Tibial artery (tissue), 4 donors: ENCODE results near the gene BRIP1.

Experiments used
- DNase-seq, 2 donors: peaks; one replicate each; pipeline ENCODE4 v3.0.0-alpha.2; 2019
- H3K27ac ChIP-seq, 2 donors: fragments of 200-600 bp; sonication (generic) in 1 of 2; 1 replicate in 1 of 2; 2 replicates in 1 of 2; pipeline ENCODE4 v1.5.1; 2018 to 2019; ENCODE audit warnings: mild to moderate bottlenecking in 1 of 2
- H3K27me3 ChIP-seq, 2 donors: fragments of 200-600 bp; sonication (generic) in 1 of 2; one replicate each; pipeline versions ENCODE4 v1.5.1 to v1.6.0; 2016 to 2019
- H3K36me3 ChIP-seq, 3 donors: fragments of 200-600 bp; sonication (generic) in 2 of 3; one replicate each; pipeline ENCODE4 v1.5.1; 2016 to 2019; ENCODE audit warnings: mild to moderate bottlenecking in 2 of 3
- H3K4me1 ChIP-seq, 4 donors: fragments of 200-600 bp; sonication (generic) in 2 of 4; 1 replicate in 3 of 4; 2 replicates in 1 of 4; pipeline ENCODE4 v1.5.1; 2016 to 2019
- H3K4me3 ChIP-seq, 2 donors: fragments of 200-600 bp; sonication (generic) in 1 of 2; 1 replicate in 1 of 2; 2 replicates in 1 of 2; pipeline ENCODE4 v1.5.1; 2018 to 2019; ENCODE audit warnings: mild to moderate bottlenecking in 2 of 2
- H3K9me3 ChIP-seq, 3 donors: fragments of 200-600 bp; sonication (generic) in 1 of 3; one replicate each; pipeline ENCODE4 v1.5.1; 2016 to 2019
- intact Hi-C: fragments of 100-400 bp; cut with DNase I; formaldehyde crosslinking; loops from one replicate; pipeline ENCODE4 v1.15.0; 2023; ENCODE audit warnings: low total_unique reads
- TF ChIP-seq, protein P1 (sequence below), 2 experiments: fragments of 200-600 bp in 1 of 2; fragments of 450-650 bp in 1 of 2; IDR thresholded peaks; one replicate each; pipeline ENCODE4 v1.5.1; 2017 to 2019; ENCODE audit warnings: antibody characterized with exemption in 2 of 2, mild to moderate bottlenecking in 1 of 2, moderate library complexity in 1 of 2

The BRIP1 gene

DNA sequence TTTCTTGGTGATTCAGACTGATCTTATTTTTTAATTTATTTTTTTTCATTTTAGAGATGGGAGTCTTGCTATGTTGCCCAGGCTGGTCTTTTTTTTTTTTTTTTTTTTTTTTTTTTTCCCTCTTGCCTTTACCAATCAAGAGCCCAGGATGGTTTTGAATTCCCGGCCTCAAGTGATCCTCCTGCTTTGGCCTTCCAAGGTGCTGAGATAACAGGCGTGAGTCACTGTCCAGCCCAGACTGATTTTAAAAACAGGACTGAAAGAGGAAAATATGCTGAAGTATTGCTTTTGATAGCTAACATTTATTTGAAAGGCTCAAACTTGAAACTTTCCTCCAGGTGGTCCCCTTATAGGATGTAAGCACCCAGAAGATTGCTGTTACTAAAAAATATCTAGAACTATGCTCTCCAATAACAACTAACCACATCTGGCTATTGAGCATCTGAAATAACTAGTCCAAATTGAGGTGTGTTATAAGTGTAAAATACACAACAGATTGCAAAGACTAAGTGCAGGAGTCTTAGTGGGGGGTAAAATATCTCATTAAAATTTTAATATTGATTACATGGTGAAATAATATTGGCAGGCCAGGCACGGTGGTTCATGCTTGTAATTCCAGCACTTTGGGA, 15.8 kb upstream of the BRIP1 start:
- Histone ChIP-seq H3K36me3 (peaks cover 34 to 81% (median 42%) of the 10 kb centered on the region in 3 donors), H3K9me3 (no peaks in the 10 kb centered on the region), H3K27ac (no peak overlapping the region), H3K4me3 (no peak overlapping the region), H3K27me3 (no peaks in the 10 kb centered on the region), H3K4me1 (no peaks in the 10 kb centered on the region)
- DNase-seq: no peak
- TF ChIP-seq, protein P1, sequence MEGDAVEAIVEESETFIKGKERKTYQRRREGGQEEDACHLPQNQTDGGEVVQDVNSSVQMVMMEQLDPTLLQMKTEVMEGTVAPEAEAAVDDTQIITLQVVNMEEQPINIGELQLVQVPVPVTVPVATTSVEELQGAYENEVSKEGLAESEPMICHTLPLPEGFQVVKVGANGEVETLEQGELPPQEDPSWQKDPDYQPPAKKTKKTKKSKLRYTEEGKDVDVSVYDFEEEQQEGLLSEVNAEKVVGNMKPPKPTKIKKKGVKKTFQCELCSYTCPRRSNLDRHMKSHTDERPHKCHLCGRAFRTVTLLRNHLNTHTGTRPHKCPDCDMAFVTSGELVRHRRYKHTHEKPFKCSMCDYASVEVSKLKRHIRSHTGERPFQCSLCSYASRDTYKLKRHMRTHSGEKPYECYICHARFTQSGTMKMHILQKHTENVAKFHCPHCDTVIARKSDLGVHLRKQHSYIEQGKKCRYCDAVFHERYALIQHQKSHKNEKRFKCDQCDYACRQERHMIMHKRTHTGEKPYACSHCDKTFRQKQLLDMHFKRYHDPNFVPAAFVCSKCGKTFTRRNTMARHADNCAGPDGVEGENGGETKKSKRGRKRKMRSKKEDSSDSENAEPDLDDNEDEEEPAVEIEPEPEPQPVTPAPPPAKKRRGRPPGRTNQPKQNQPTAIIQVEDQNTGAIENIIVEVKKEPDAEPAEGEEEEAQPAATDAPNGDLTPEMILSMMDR (IDR thresholded peaks at IDR 0.05): no peak
- intact Hi-C loops: no loop called here

DNA sequence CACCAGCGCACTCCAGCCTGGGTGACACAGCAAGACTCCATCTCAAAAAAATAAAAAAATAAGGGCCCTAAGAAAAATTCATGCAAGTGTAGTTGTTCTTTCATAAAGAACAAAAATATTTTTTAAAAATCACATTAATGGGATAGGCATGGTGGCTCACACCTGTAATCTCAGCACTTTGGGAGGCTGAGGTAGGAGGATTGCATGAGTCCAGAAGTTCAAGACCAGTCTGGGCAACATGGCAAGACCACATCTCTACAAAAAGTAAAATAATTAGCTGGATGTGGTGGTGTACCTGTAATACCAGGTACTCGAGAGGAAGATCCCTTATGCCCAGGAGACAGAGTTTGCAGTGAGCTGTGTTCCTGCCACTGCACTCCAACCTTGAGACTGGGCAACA, 15.2 kb upstream of the BRIP1 start:
- H3K4me1 ChIP-seq: no peaks in the 10 kb centered on the region
- H3K36me3 ChIP-seq: peaks cover 31 to 76% (median 44%) of the 10 kb centered on the region in 3 donors
- H3K27me3 ChIP-seq: no peaks in the 10 kb centered on the region
- no peak overlapping the region for H3K4me3 ChIP-seq
- intact Hi-C loops: no loop called here
- TF ChIP-seq, protein P1 (IDR thresholded peaks at IDR 0.05): no peak
- H3K27ac ChIP-seq: no peak overlapping the region
- no peaks in the 10 kb centered on the region for H3K9me3 ChIP-seq
- DNase-seq: no peak

DNA sequence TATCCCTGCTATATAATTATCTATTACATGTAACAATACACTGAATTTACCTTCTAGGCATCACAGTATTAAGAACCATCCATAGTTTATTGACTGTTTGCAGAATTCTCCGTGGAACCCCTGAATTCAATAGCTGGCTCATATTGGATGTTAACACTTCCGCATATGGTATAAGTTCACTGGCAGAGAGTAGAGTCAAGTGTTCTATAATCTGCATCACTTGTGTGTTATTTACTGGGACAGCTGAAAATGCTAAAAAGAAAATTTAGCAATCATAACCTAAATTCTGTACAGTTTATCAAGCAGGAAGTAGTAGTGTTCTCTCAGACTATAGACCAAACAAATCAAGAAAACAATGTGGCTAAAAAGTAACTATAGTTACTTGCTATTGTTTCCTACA, 14.5 kb upstream of the BRIP1 start:
- peaks cover 25 to 73% (median 44%) of the 10 kb centered on the region in 3 donors for H3K36me3 ChIP-seq
- H3K27ac ChIP-seq: no peak overlapping the region
- H3K27me3 ChIP-seq: no peaks in the 10 kb centered on the region
- H3K9me3 ChIP-seq: no peaks in the 10 kb centered on the region
- no peak overlapping the region for H3K4me3 ChIP-seq
- no peak for DNase-seq
- no peaks in the 10 kb centered on the region for H3K4me1 ChIP-seq
- TF ChIP-seq, protein P1 (IDR thresholded peaks at IDR 0.05): no peak
- intact Hi-C loops: no loop called here

DNA sequence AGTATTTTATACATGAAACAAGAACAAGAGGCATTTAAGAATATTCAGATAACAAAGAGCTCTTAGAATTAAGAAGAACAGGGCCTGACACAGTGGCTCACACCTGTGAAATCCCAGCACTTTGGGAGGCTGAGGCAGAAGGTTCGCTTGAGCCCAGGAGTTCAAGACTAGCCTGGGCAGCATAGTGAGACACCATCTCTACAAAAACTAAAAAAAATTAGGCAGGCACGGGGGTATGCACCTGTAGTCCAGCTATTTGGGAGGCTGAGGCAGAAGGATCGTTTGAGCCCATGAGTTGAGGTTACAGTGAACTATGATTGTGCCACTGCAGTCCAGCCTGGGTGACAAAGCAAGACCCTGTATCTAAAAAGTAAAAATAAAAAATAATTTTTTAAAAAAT, 12.5 kb upstream of the BRIP1 start:
- DNase-seq: no peak
- H3K27ac ChIP-seq: no peak overlapping the region
- TF ChIP-seq, protein P1 (IDR thresholded peaks at IDR 0.05): no peak
- intact Hi-C loops: no loop called here
- H3K4me3 ChIP-seq: no peak overlapping the region
- H3K36me3 ChIP-seq: peaks cover 29 to 68% (median 51%) of the 10 kb centered on the region in 3 donors
- H3K27me3 ChIP-seq: no peaks in the 10 kb centered on the region
- H3K4me1 ChIP-seq: no peaks in the 10 kb centered on the region
- H3K9me3 ChIP-seq: no peaks in the 10 kb centered on the region

DNA sequence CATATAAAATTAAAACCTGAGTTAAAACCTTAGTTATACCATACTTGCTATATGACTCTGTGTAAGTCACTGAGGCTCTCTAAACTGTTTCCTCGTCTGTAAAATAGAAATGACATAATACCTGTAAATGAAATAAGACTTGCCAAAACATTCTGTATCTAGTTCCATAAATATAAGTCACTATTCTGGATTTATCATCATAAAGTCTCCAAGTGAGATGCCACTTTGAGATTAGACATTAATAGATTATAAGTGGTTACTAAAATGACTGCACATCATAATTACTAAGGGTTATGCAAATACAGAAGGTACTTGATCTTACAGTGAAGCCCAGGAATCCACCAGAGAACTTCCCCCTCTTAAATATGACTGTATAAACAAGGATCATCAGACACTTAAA, 12.0 kb upstream of the BRIP1 start:
- Histone ChIP-seq H3K4me3 (no peak overlapping the region), H3K27me3 (no peaks in the 10 kb centered on the region), H3K36me3 (peaks cover 24 to 66% (median 49%) of the 10 kb centered on the region in 3 donors), H3K9me3 (no peaks in the 10 kb centered on the region), H3K27ac (no peak overlapping the region), H3K4me1 (no peaks in the 10 kb centered on the region)
- intact Hi-C loops: no loop called here
- no peak for DNase-seq
- TF ChIP-seq, protein P1 (IDR thresholded peaks at IDR 0.05): no peak

DNA sequence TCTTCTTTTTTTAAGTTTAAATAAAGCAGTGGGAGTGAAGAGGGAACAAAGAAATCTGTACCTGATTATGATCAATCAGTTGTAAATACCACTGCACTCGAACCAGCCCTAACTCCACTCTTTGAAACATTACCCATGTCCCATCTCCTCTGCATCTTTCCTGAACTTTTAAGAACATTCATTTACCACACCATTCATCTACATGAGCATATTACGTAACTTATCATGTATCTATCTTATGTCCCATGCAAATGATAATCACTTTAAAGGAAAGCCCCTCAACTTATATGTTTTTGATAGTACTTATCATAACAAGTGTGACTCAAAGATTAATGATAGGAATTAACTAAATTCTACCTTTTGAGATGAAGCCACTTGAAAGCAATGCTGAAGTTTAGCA, 10.7 kb upstream of the BRIP1 start:
- Histone ChIP-seq H3K9me3 (no peaks in the 10 kb centered on the region), H3K27me3 (no peaks in the 10 kb centered on the region), H3K27ac (no peak overlapping the region), H3K4me3 (no peak overlapping the region), H3K36me3 (peaks cover 29 to 65% (median 47%) of the 10 kb centered on the region in 3 donors), H3K4me1 (no peaks in the 10 kb centered on the region)
- TF ChIP-seq, protein P1 (IDR thresholded peaks at IDR 0.05): no peak
- DNase-seq: no peak
- intact Hi-C loops: no loop called here
